Smooth muscle cell (in vitro differentiated cells): ENCODE data around the gene MEOX1. TPM values are rescaled to one million over a fixed set of nuclear protein-coding genes. Genes with fewer than 3 reads are reported as not detected.
A peak's percentile ranks its signal among the peaks of the same experiment; 100 is the strongest.

ENCODE experiments used
- DNase-seq: peaks from one replicate; lab custom pipeline; 2025; ENCODE audit not compliant: unreplicated experiment; lab: John Stamatoyannopoulos, UW
- H2AFZ ChIP-seq: fragments of 200-600 bp; sonication (generic); 2 replicates; pipeline ENCODE4 v1.6.0; 2016; ENCODE audit warnings: antibody characterized with exemption, low read depth, mild to moderate bottlenecking
- H3F3A ChIP-seq: fragments of 200-600 bp; sonication (generic); 2 replicates; pipeline ENCODE4 v1.6.0; 2017; ENCODE audit warnings: antibody characterized with exemption, low read depth
- H3K27ac ChIP-seq: fragments of 200-600 bp; sonication (generic); 2 replicates; pipeline ENCODE4 v1.5.1; 2016; ENCODE audit warnings: low read depth, mild to moderate bottlenecking
- H3K27me3 ChIP-seq: fragments of 200-600 bp; sonication (generic); 2 replicates; pipeline ENCODE4 v1.6.1; 2016; ENCODE audit warnings: low read depth, mild to moderate bottlenecking
- H3K36me3 ChIP-seq: fragments of 200-600 bp; sonication (generic); 2 replicates; pipeline ENCODE4 v1.5.1; 2016; ENCODE audit warnings: low read depth
- H3K4me1 ChIP-seq: fragments of 200-600 bp; sonication (generic); 2 replicates; pipeline ENCODE4 v1.5.1; 2016; ENCODE audit warnings: low read depth
- H3K4me2 ChIP-seq: fragments of 200-600 bp; sonication (generic); 2 replicates; pipeline ENCODE4 v1.6.0; 2016; ENCODE audit warnings: mild to moderate bottlenecking
- H3K4me3 ChIP-seq: fragments of 200-600 bp; sonication (generic); 2 replicates; pipeline ENCODE4 v1.5.1; 2016; ENCODE audit warnings: mild to moderate bottlenecking
- H3K79me2 ChIP-seq: fragments of 200-600 bp; sonication (generic); 2 replicates; pipeline ENCODE4 v1.6.0; 2016; ENCODE audit warnings: low read depth, mild to moderate bottlenecking
- H3K9ac ChIP-seq: fragments of 200-600 bp; sonication (generic); 2 replicates; pipeline ENCODE4 v1.6.0; 2016; ENCODE audit warnings: low read depth
- H3K9me3 ChIP-seq: fragments of 200-600 bp; sonication (generic); replicated peaks from 2 replicates; pipeline ENCODE4 v1.5.1; 2016; ENCODE audit warnings: low read depth
- H4K20me1 ChIP-seq: fragments of 200-600 bp; sonication (generic); 2 replicates; pipeline ENCODE4 v1.6.0; 2016; ENCODE audit warnings: low read depth
- WGBS: methylation state at CpG from one replicate; pipeline ENCODE4 v1.1.7; 2016; ENCODE audit warnings: low lambda C conversion rate; 5-methylcytosine and 5-hydroxymethylcytosine counted together
- polyA plus RNA-seq: library from polyadenylated mRNA; unstranded; fragments of >200 nt; fragmentation: Nextera tagmentation; extraction: Ambion mirVana; gene quantifications from 2 replicates; pipeline ENCODE4 v1.2.1, GENCODE V29; 2016
- total RNA-seq: library from RNA; depleted of rRNA; stranded (reverse); fragments of >200 nt; gene quantifications from 2 replicates; pipeline ENCODE4 v1.2.3, GENCODE V29; 2014
- TF ChIP-seq, protein P1 (sequence below): fragments of 200-600 bp; sonication (generic); IDR thresholded peaks from 2 replicates; pipeline ENCODE4 v1.5.1; 2017; ENCODE audit warnings: borderline replicate concordance, mild to moderate bottlenecking, antibody characterized with exemption; ENCODE audit not compliant: insufficient read depth, poor library complexity, severe bottlenecking

The MEOX1 gene
- total and polyA plus RNA-seq, 2 experiments from 2014 or later: 0.58 to 1.7 TPM

DNA sequence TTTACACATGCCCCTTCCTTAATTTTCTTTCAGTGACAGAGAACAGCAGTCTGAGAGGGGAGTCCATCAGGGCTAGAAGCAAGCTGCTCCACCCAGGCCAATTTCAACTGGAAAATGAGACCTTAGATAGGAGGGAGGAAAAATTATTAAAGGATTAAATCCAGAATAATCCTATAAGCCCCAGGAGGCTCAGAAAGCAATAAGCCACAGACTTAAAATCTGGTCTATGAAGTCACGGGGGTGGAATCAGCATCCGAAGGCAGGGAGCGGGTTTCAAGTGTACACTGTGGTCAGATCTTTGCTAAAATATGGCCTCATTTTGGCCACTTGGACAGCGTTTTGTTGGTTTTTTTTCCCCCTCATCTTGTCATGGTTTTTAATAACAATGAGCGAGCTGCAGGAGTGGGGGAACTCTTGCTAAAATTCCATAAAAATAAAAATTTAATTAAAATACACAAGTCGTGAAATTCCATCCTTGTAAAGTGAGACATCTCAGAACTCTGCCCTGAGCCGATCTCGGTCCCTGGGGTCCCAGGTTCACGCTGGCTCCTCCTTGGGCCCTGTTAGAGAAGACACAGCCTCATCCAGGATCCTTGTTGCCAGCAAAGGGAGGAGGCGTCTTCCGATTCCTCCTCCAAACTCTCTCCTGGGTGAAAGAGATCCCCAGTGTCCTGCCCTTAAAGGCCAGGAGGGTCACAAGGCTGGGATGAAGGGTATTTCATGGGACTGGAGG is 63.9 kb downstream of the MEOX1 start:
- Histone ChIP-seq H3K9me3 (no peaks in the 10 kb centered on the region), H3K27ac (peak overlapping the region; percentile 63), H3K27me3 (no peaks in the 10 kb centered on the region), H3F3A (peaks cover 9% of the 10 kb centered on the region), H4K20me1 (no peaks in the 10 kb centered on the region), H3K79me2 (no peaks in the 10 kb centered on the region), H2AFZ (no peak overlapping the region), H3K9ac (no peak overlapping the region), H3K4me2 (peak overlapping the region; percentile 53), H3K4me1 (peaks cover 14% of the 10 kb centered on the region), H3K36me3 (no peaks in the 10 kb centered on the region), H3K4me3 (no peak overlapping the region)
- DNase-seq: no peak
- WGBS: 51% methylated on average over 11 of the region's 11 CpGs
- TF ChIP-seq, protein P1, sequence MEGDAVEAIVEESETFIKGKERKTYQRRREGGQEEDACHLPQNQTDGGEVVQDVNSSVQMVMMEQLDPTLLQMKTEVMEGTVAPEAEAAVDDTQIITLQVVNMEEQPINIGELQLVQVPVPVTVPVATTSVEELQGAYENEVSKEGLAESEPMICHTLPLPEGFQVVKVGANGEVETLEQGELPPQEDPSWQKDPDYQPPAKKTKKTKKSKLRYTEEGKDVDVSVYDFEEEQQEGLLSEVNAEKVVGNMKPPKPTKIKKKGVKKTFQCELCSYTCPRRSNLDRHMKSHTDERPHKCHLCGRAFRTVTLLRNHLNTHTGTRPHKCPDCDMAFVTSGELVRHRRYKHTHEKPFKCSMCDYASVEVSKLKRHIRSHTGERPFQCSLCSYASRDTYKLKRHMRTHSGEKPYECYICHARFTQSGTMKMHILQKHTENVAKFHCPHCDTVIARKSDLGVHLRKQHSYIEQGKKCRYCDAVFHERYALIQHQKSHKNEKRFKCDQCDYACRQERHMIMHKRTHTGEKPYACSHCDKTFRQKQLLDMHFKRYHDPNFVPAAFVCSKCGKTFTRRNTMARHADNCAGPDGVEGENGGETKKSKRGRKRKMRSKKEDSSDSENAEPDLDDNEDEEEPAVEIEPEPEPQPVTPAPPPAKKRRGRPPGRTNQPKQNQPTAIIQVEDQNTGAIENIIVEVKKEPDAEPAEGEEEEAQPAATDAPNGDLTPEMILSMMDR: no peak

DNA sequence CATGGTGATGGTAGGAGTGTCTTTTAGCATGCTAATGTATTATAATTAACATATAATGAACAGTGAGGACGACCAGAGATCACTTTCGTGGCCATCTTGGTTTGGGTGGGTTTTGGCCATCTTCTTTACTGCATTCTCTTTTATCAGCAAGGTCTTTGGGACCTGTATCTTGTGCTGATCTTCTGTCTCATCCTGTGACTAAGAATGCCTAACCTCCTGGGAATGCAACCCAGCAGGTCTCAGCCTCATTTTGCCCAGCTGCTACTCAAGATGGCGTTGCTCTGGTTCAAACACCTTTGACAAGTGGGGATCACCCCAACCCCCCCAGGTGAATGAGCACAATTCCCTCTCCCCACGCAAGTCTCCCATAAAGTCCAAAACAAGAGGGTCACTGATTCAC is 66.3 kb downstream of the MEOX1 start:
- no peaks in the 10 kb centered on the region for H3K79me2 ChIP-seq
- peaks cover 13% of the 10 kb centered on the region for H3F3A ChIP-seq
- no peak overlapping the region for H3K9ac ChIP-seq
- H3K4me1 ChIP-seq: peaks cover 27% of the 10 kb centered on the region
- 67% methylated on average over 4 of the region's 4 CpGs for WGBS
- H3K4me3 ChIP-seq: no peak overlapping the region
- no peaks in the 10 kb centered on the region for H3K9me3 ChIP-seq
- H2AFZ ChIP-seq: no peak overlapping the region
- no peak for DNase-seq
- H3K27ac ChIP-seq: no peak overlapping the region
- H3K36me3 ChIP-seq: no peaks in the 10 kb centered on the region
- TF ChIP-seq, protein P1: no peak
- H3K27me3 ChIP-seq: no peaks in the 10 kb centered on the region
- no peak overlapping the region for H3K4me2 ChIP-seq
- no peaks in the 10 kb centered on the region for H4K20me1 ChIP-seq

DNA sequence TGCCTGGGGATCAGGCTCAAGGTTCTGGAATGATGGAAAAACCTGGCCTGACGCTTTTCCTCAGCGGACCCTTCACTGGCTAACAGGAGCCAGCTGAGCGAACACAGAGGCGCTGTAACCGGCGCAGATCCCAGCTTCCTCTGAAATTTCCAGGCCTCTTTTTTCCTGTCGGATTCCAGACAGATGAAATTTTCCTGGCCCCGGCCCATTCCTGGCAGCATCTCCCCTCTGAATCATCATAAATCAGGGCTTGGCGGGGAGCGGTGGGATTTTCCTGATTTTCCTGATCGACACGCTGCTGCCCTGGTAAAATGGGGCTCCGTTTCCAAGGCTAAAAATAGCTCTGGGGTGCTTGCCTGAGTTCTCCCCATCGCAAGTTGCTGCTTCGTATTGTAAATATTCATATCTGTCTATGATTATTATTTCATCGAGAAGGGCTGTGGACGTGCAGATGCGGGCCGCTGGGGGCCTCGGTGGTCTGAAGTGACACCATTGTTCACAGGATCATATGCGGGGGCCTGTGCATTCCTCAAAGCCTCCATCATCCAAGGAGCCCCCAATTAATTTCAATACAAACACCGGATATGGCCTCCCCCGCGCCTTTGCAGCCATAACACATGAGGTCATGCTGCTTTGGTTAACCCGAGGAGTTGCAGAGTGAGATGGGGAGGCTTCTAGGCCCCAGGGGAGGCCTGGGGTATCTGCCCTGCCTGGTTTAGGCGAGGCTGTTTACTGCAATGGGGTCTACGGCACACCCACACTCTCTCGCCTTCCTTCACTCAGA is 69.8 kb downstream of the MEOX1 start:
- no peaks in the 10 kb centered on the region for H3K9me3 ChIP-seq
- H3K9ac ChIP-seq: peak overlapping the region; percentile 87
- no peak overlapping the region for H3K4me3 ChIP-seq
- peaks cover 5% of the 10 kb centered on the region for H3F3A ChIP-seq
- peak overlapping the region; percentile 8 for H2AFZ ChIP-seq
- peaks cover 14% of the 10 kb centered on the region for H3K4me1 ChIP-seq
- no peaks in the 10 kb centered on the region for H4K20me1 ChIP-seq
- TF ChIP-seq, protein P1: no peak
- WGBS: 19% methylated on average over 28 of the region's 28 CpGs
- H3K4me2 ChIP-seq: peak overlapping the region; percentile 71
- H3K36me3 ChIP-seq: no peaks in the 10 kb centered on the region
- peak overlapping the region; percentile 96 for H3K27ac ChIP-seq
- no peaks in the 10 kb centered on the region for H3K79me2 ChIP-seq
- no peaks in the 10 kb centered on the region for H3K27me3 ChIP-seq
- DNase-seq: peak; percentile 17
